Measurements from ENCODE around the gene AFF1.
"Not testable (repeated sequence)": the region's sequence is repeated elsewhere in the genome, so short reads cannot be mapped to it uniquely, and the experiment has no call there.

AFF1 gene

GRCh38 chr4:87117051-87117731 lies 182.4 kb downstream of the AFF1 start:
- DNase-seq (ENCODE audit: low read depth), result no peak

GRCh38 chr4:87117732-87118075 lies 182.9 kb downstream of the AFF1 start:
- DNase-seq (ENCODE audit: low read depth), result no peak

- DNase-seq (ENCODE audit: low read depth), result no peak
Measured at GRCh38 chr4:87118421-87118820, 183.6 kb downstream of the AFF1 start.

GRCh38 chr4:87118826-87119225 lies 184.0 kb downstream of the AFF1 start:
- no peak for DNase-seq (ENCODE audit: low read depth)

- no peak for DNase-seq (ENCODE audit: low read depth)
Measured at GRCh38 chr4:87120010-87120409, 185.2 kb downstream of the AFF1 start.

- DNase-seq (ENCODE audit: low read depth), result no peak
Measured at GRCh38 chr4:87120411-87121162, 185.8 kb downstream of the AFF1 start.

DNA sequence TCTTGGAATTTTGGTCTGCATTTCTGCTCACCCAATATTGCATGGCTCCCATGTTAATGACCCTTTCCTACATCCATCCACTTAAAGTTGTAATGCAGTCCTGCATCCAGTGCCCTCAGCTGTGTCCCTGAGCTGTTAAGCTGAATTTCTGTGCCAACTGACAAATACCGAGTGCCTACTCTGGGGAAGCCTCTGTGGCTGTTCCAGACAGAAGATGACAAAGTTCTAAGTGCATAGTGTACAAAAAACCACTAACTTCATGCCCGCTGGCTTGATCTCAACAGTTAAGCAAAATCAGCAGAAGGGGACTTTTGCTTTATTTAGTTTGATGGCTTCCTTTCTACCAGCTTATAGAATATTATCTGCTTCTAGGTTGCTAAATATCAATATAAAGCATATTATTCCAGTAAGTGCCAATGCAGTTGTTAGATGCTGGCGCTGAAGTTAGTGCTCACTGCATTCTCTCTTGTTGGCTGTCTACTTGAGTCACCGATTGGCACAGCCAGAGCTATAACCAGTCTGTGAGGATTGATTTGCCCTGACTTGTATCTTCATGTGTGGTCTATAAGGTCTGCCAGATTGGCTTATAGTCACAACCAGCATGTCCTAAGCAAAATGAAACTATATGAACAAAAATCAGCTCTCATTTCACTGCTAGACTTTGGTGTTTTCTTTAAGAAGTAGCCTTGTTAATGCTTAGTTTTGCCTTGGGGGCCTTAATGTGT lies 186.7 kb downstream of the AFF1 start:
- no peak for DNase-seq (ENCODE audit: low read depth)

DNA sequence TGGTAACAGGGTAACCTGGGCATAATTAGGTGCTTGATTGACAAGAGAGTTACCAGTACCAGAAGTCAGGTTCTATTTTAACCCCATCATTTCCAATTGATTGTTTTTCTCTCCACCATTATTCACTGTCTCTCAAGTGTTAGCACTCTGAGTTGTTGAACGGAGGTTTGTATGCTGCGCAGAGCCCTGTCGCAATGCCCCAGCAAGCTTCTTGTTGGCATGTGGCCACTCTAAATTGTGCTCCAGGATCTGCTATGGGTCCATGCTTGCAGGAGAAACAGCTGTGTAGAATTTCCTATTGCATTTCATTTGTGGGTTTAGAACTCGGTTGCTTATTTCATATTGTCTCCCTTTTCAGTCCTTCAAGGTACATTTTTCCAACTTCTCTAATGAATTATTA lies 187.4 kb downstream of the AFF1 start:
- no peak for DNase-seq (ENCODE audit: low read depth)

DNA sequence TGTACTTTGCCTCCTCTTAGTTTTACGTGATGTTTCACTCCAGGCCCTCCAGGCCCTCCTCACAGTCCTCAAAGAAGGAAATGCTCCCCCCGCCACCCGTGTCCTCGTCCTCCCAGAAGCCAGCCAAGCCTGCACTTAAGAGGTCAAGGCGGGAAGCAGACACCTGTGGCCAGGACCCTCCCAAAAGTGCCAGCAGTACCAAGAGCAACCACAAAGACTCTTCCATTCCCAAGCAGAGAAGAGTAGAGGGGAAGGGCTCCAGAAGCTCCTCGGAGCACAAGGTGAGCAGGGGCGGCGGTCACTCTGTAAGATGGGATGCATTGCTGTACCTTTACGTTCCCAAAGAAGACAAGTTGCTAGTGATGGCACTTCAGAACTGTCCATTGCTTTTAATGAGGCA lies 191.2 kb downstream of the AFF1 start:
- no peak for DNase-seq (ENCODE audit: low read depth)

DNA sequence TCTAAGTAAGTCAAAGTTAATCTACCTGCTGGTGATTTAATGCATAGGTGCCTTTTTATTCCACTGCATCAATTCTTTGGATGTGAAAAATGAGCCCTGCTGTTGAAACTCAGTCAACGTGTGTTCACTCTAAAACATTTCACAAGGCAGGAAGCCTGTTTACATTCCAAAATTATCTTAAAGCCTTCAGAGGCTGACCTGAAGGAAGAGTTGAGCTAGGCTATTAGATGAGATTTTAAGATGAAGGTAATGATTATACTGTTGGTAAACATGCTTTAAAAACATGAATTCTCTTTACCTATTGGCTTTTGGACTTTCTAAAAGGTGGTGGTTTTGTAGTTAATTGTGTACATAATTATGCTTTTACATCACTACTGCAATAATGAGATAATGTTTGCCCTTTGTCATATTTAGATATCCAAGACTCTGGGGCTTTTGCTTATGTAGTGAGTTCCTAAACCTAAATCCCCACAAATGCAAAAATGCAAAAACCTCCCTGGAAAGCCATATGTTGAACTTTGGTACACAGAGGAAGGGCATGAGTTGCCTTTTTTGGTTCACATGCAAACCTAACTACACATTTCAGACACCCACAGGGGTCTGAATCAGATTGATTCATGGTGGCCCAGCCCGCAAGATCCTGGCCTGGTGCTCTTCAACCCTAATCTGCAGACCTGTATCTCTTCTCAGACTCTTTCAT lies 193.3 kb downstream of the AFF1 start:
- no peak for DNase-seq (ENCODE audit: low read depth)

- no peak for DNase-seq (ENCODE audit: low read depth)
Measured at GRCh38 chr4:87129681-87130080, 194.9 kb downstream of the AFF1 start.

GRCh38 chr4:87130985-87131703 lies 196.3 kb downstream of the AFF1 start:
- no peak for DNase-seq (ENCODE audit: low read depth)

DNA sequence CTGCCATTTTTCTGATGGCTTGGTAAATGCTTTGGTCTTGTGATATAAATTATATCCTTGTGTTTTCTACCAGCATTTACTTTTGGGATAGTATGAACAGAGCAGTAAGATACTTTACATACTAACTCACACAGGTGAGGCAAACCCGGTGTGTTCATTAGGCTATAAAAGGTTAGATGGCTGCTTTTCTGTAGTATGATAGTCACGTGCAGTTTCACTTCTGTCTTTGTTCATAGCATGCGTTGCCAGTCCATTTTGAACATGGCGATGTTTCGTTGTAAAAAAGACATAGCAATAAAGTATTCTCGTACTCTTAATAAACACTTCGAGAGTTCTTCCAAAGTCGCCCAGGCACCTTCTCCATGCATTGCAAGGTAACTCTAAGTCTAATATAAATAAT lies 197.2 kb downstream of the AFF1 start:
- DNase-seq (ENCODE audit: low read depth), result no peak

- DNase-seq (ENCODE audit: low read depth), result no peak
Measured at GRCh38 chr4:87133183-87133582, 198.4 kb downstream of the AFF1 start.

- no peak for DNase-seq (ENCODE audit: low read depth)
Measured at GRCh38 chr4:87134122-87134521, 199.3 kb downstream of the AFF1 start.

DNA sequence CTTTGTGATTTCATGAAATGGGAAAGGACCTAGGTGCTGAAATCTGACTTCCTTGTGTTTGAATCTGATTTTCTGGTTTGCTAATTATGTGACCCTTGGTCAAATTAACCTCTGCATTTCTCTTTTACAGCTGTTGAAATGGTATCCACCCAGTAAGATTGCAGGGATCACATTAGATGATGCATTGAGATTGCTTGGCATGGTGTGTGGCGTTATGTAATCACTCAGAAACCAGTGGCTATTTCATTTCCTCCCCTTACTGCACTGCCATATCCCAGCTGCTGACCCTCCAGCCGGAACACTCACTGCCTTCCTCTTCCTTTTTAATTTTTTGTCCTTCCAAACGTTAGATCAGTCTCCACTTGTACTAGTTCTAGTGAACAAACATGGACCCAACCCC lies 206.6 kb downstream of the AFF1 start:
- DNase-seq (ENCODE audit: low read depth), result no peak

DNA sequence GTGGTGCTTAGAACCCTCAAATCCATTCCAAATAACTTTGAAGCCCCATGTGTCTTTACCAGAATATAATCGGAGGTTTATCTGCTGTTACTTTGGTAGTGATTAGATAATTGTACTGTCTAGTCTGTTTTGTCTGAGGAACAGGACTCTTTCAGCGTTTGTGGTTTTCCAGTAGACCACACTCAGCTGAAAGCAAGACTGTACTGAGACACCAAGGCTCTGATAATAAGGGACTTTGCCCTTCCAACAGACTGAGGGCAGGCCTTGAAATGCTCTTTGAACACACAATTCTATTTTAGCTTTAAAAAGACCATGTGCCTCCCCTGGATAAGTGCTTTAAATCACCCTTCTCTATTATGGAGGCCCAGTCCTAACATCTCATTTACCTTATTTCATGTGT lies 209.5 kb downstream of the AFF1 start:
- no peak for DNase-seq (ENCODE audit: low read depth)

- DNase-seq (ENCODE audit: low read depth), result not testable (repeated sequence)
Measured at GRCh38 chr4:87145934-87146333, 211.1 kb downstream of the AFF1 start.

DNA sequence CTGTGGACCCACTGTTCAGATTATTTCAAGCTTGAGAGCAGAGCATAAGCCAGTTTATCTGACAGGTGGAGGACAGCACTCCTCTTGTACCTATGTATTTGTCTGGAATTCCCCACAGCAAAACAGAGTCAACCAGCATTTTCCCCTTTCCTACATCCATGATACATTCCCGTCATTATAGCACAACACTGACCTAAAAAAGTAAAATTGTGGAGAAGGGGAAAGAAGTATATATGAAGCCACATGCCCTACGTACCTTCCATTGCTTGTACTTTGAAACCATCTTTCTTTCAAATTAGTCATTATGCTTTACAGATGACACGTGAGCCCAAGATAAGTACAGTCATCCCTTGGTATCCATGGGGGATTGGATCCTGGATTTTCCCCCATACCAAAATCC lies 212.3 kb downstream of the AFF1 start:
- DNase-seq (ENCODE audit: low read depth), result no peak

DNA sequence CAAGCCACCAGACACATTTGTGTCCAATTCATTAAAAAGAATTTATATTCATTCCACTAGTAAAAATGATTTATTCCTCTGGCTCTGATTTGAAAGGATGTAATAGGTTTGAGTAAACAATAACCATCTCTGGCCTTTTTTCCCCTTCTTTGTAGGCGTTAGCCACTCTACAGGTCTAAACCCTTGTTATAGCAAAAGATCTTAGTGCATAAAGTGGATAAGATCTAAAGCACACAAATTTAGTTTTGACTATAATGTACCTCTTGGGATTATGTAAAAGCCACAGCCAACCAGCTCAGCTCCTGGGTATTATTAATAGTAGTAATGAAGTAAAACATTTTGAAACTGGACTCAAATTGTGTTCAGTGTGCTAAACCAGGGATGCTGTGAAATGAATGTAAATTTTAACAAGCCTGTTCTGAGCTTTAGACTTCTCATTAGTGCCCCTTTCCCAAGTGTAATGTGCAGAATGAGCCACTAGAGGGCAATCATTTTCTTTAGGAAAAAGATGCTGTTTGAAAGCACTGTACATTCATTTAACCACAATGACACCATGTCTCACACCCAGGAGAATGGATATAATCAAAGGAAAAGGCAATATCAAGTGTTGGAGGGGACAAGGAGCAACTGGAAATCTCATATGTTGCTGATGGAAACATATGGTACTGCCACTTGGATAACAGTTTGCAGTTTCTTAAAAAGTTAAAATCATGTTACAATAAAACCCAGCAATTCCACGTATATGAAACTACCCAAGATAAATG lies 215.9 kb downstream of the AFF1 start:
- no peak for DNase-seq (ENCODE audit: low read depth)

- no peak for DNase-seq (ENCODE audit: low read depth)
Measured at GRCh38 chr4:87151730-87152129, 216.9 kb downstream of the AFF1 start.
